GM12878 (cell line): ENCODE measurements around the gene MORF4L2. TPM values are rescaled to one million over a fixed set of nuclear protein-coding genes. Genes with fewer than 3 reads are reported as not detected.
A peak's percentile ranks its signal among the peaks of the same experiment; 100 is the strongest.

ENCODE experiments used
- ATAC-seq: fragments of 200-7000 bp; cut with Tn5 transposase; 3 replicates; pipeline ENCODE4 v1.9.1; 2020; ENCODE audit warnings: mild to moderate bottlenecking, moderate library complexity
- BruUV-seq: library from RNA; stranded (reverse); fragments of 400-500 nt; replicated peaks from 2 replicates; lab custom pipeline; 2021; lab: Mats Ljungman, UMichigan
- CTCF ChIA-PET: fragments of 300-600 bp; sonication (Branson Sonifier 250); formaldehyde crosslinking; extraction: SDS; loops from one replicate; lab custom pipeline; 2021; ENCODE audit warnings: inconsistent platforms; lab: Yijun Ruan, JAX
- POLR2A ChIA-PET: fragments of 350-600 bp; formaldehyde crosslinking; extraction: SDS; loops from one replicate; lab custom pipeline; 2021; ENCODE audit warnings: inconsistent platforms; lab: Charles Lee
- RAD21 ChIA-PET: fragments of 300-600 bp; sonication (Branson Sonifier 250); formaldehyde crosslinking; loops from one replicate; lab custom pipeline; 2023; ENCODE audit warnings: antibody characterized with exemption; ENCODE audit not compliant: unreplicated experiment; lab: Charles Lee
- SMC1A ChIA-PET: fragments of 300-600 bp; sonication (Branson Sonifier 250); formaldehyde crosslinking; loops from one replicate; lab custom pipeline; 2023; ENCODE audit not compliant: unreplicated experiment, uncharacterized antibody; lab: Charles Lee
- DNase-seq: peaks from one replicate; pipeline ENCODE4 v3.0.0-alpha.2; 2011; ENCODE audit warnings: low read depth, low spot score
- FAIRE-seq: peaks from 3 replicates; lab custom pipeline; 2011; peaks lifted over from hg19 to GRCh38; lab: Jason Lieb, UNC
- H2AFZ ChIP-seq: 2 replicates; pipeline ENCODE4 v1.6.0; 2011; ENCODE audit warnings: low read depth, low read length, control low read depth; ENCODE audit not compliant: control insufficient read depth
- H3K27ac ChIP-seq: 2 replicates; pipeline ENCODE4 v1.5.1; 2011; ENCODE audit warnings: control low read depth; ENCODE audit not compliant: control insufficient read depth, insufficient read depth
- H3K27me3 ChIP-seq, 2 experiments: replicated peaks in 1 of 2; 2 replicates each; pipeline versions ENCODE4 v1.6.0 to v1.6.1; 2011; ENCODE audit warnings: low read length in 1 of 2; ENCODE audit not compliant: control insufficient read depth in 2 of 2, insufficient read depth in 2 of 2
- H3K36me3 ChIP-seq, 2 experiments: 2 replicates each; pipeline ENCODE4 v1.5.1; 2011; ENCODE audit warnings: low read length in 1 of 2; ENCODE audit not compliant: control insufficient read depth in 2 of 2, insufficient read depth in 2 of 2
- H3K4me1 ChIP-seq: 2 replicates; pipeline ENCODE4 v1.6.1; 2011; ENCODE audit warnings: mild to moderate bottlenecking, low read length, moderate library complexity, mixed read lengths; ENCODE audit not compliant: control insufficient read depth, insufficient read depth
- H3K4me2 ChIP-seq: 2 replicates; pipeline ENCODE4 v1.6.0; 2011; ENCODE audit warnings: control low read depth; ENCODE audit not compliant: control insufficient read depth, insufficient read depth
- H3K4me3 ChIP-seq: fragments of 200-600 bp; sonication (generic); 2 replicates; pipeline ENCODE4 v1.5.1; 2016
- H3K79me2 ChIP-seq: 2 replicates; pipeline ENCODE4 v1.6.0; 2011; ENCODE audit warnings: low read length; ENCODE audit not compliant: control insufficient read depth, insufficient read depth
- H3K9ac ChIP-seq: 2 replicates; pipeline ENCODE4 v1.8.0; 2011; ENCODE audit warnings: low read length, control low read depth, mixed read lengths; ENCODE audit not compliant: control insufficient read depth, insufficient read depth
- H3K9me3 ChIP-seq: replicated peaks from 3 replicates; pipeline ENCODE4 v1.5.1; 2011; ENCODE audit warnings: mild to moderate bottlenecking, low read length; ENCODE audit not compliant: control insufficient read depth, insufficient read depth
- H4K20me1 ChIP-seq: 2 replicates; pipeline ENCODE4 v1.6.0; 2011; ENCODE audit not compliant: control insufficient read depth, insufficient read depth
- ASH2L ChIP-seq: fragments of 300-600, 200-600 bp; sonication (generic); IDR thresholded peaks from 2 replicates; pipeline ENCODE4 v1.6.1; 2017; ENCODE audit warnings: low read depth, mild to moderate bottlenecking, borderline replicate concordance
- BACH1 ChIP-seq: fragments of 450-650 bp; IDR thresholded peaks from 2 replicates; pipeline ENCODE4 v1.6.1; 2017; ENCODE audit warnings: mild to moderate bottlenecking, borderline replicate concordance
- EP300 ChIP-seq, 2 experiments: fragments of 150-350 bp in 1 of 2; IDR thresholded peaks; 2 replicates each; pipeline ENCODE4 v1.6.1; 2011 to 2012; ENCODE audit warnings: low read depth in 2 of 2, low read length in 2 of 2, borderline replicate concordance in 1 of 2, improper control_type of control experiment in 1 of 2, inconsistent platforms in 1 of 2; ENCODE audit not compliant: control insufficient read depth in 1 of 2
- HDAC2 ChIP-seq: fragments of 200-600 bp; sonication (generic); IDR thresholded peaks from 2 replicates; pipeline ENCODE4 v1.6.1; 2017
- HSF1 ChIP-seq: fragments of 150-350 bp; IDR thresholded peaks from 2 replicates; pipeline ENCODE4 v1.6.1; 2014; ENCODE audit warnings: mild to moderate bottlenecking, low read depth, low read length
- IKZF2 ChIP-seq, 2 experiments: fragments of 450-650 bp; IDR thresholded peaks; 2 replicates each; pipeline ENCODE4 v1.6.1; 2017; ENCODE audit warnings: mild to moderate bottlenecking in 2 of 2, moderate library complexity in 2 of 2
- MXI1 ChIP-seq: fragments of 150-350 bp; IDR thresholded peaks from 2 replicates; pipeline ENCODE4 v1.6.1; 2011; ENCODE audit warnings: low read depth, mild to moderate bottlenecking, inconsistent platforms, low read length, improper control_type of control experiment
- MYC ChIP-seq: IDR thresholded peaks from 2 replicates; pipeline ENCODE4 v1.6.1; 2011; ENCODE audit warnings: mild to moderate bottlenecking, low read length, moderate library complexity, inconsistent platforms; ENCODE audit not compliant: insufficient read depth, insufficient replicate concordance, insufficient read length, severe bottlenecking
- NFYA ChIP-seq: IDR thresholded peaks from 2 replicates; pipeline ENCODE4 v1.6.1; 2011; ENCODE audit warnings: low read depth, mild to moderate bottlenecking, low read length, improper control_type of control experiment, borderline replicate concordance
- POLR2AphosphoS2 ChIP-seq: IDR thresholded peaks from 2 replicates; pipeline ENCODE4 v1.6.1; 2011; ENCODE audit warnings: low read depth, mild to moderate bottlenecking, low read length, improper control_type of control experiment, moderate library complexity
- RB1 ChIP-seq: fragments of 450-650 bp; formaldehyde crosslinking; IDR thresholded peaks from 2 replicates; pipeline ENCODE4 v1.6.1; 2017; ENCODE audit warnings: mild to moderate bottlenecking, borderline replicate concordance
- SMC3 ChIP-seq: IDR thresholded peaks from 2 replicates; pipeline ENCODE4 v1.6.1; 2011; ENCODE audit warnings: low read length, improper control_type of control experiment, borderline replicate concordance
- TAF1 ChIP-seq: IDR thresholded peaks from 2 replicates; pipeline ENCODE4 v1.6.1; 2011; ENCODE audit warnings: mild to moderate bottlenecking, low read depth, low read length, borderline replicate concordance
- ZBED1 ChIP-seq: IDR thresholded peaks from 2 replicates; pipeline ENCODE4 v1.6.1; 2016; ENCODE audit warnings: borderline replicate concordance
- ZBTB4 ChIP-seq: fragments of 450-650 bp; formaldehyde crosslinking; IDR thresholded peaks from 2 replicates; pipeline ENCODE4 v1.4.0; 2022; ENCODE audit warnings: mild to moderate bottlenecking, moderate library complexity
- ZNF24 ChIP-seq: fragments of 450-650 bp; IDR thresholded peaks from 2 replicates; pipeline ENCODE4 v1.6.1; 2017; ENCODE audit warnings: antibody characterized with exemption, mild to moderate bottlenecking
- WGBS: methylation state at CpG from one replicate; pipeline ENCODE4 v1.1.6; 2016; ENCODE audit warnings: low lambda C conversion rate; ENCODE audit not compliant: insufficient replicate concordance, insufficient coverage; ENCODE audit errors: missing lambda C conversion rate; 5-methylcytosine and 5-hydroxymethylcytosine counted together
- in situ Hi-C: fragments of 300-500 bp; cut with MboI; formaldehyde crosslinking; loops from 9 replicates; pipeline ENCODE4 v1.14.3; 2018; ENCODE audit warnings: mixed read lengths
- intact Hi-C: fragments of 100-400 bp; cut with micrococcal nuclease; formaldehyde crosslinking; loops from one replicate; pipeline ENCODE4 v1.14.2; 2022; ENCODE audit not compliant: unreplicated experiment
- polyA plus RNA-seq, 11 experiments: library from polyadenylated mRNA; depleted of rRNA in 4 of 11; unstranded in 6 of 11; stranded (reverse) in 5 of 11; fragments of >200 nt; fragmentation: Nextera tagmentation in 4 of 11; fragmentation: Illumina TruSeq in 1 of 11; extraction: Ambion mirVana in 4 of 11; extraction: Trizol in 1 of 11; gene quantifications; 1 replicate in 1 of 11; 2 replicates in 10 of 11; pipeline versions ENCODE4 v1.2.1 to v1.2.3, GENCODE V29; 2011 to 2016; ENCODE audit warnings: inconsistent platforms in 2 of 11, missing spikeins in 2 of 11, low read depth in 1 of 11
- total RNA-seq, 4 experiments: library from RNA; depleted of rRNA in 3 of 4; stranded (reverse); fragments of >200 nt in 3 of 4; fragmentation: Illumina TruSeq in 1 of 4; extraction: Trizol in 1 of 4; gene quantifications; 2 replicates each; pipeline versions ENCODE4 v1.2.1 to v1.2.3, GENCODE V29; 2013 to 2021

The MORF4L2 gene
- total and polyA plus RNA-seq, 10 of the 15 experiments (the other 5 are each of a cell fraction or from before 2014, with no cell fraction given) = 118 to 311 (median 199) TPM

- TF ChIP-seq ASH2L (no peak), MXI1 (no peak), ZBED1 (no peak), IKZF2 (IDR thresholded peaks at IDR 0.05) (no peak), BACH1 (no peak), RB1 (no peak), ZBTB4 (no peak), HDAC2 (no peak)
Measured at GRCh38 chrX:103691059-103691458, 4.6 kb upstream of the MORF4L2 start (continued).

GRCh38 chrX:103688946-103689345 is 2.4 kb upstream of the MORF4L2 start:
- Histone ChIP-seq H4K20me1 (no peaks in the 10 kb centered on the region), H3K9me3 (no peaks in the 10 kb centered on the region; the same call in 2 of the 3 replicates), H2AFZ (no peak overlapping the region), H3K36me3 (no peaks in the 10 kb centered on the region), H3K79me2 (peaks cover 24% of the 10 kb centered on the region), H3K27ac (no peak overlapping the region), H3K27me3 (no peaks in the 10 kb centered on the region), H3K9ac (no peak overlapping the region), H3K4me2 (no peak overlapping the region), H3K4me1 (no peaks in the 10 kb centered on the region), H3K4me3 (no peak overlapping the region)
- BruUV-seq = no TSS peak
- in situ Hi-C loops (loop anchor here (10.0 kb wide), 1 partner anchor 466 kb away; the partner anchor contains the start of gene SLC25A53), intact Hi-C loops (loop anchor here (1.0 to 5.0 kb wide), 2 partner anchors 128 to 423 kb away; partner anchors contain the start of gene ZCCHC18)
- FAIRE-seq (no peak), ATAC-seq (peak; percentile 7), DNase-seq (no peak)
- SMC1A ChIA-PET = interaction anchor here (1.0 kb wide), 1 partner anchor 156 kb away, joined by 5 read pairs; no protein-coding TSS in a partner anchor
- CTCF ChIA-PET = interaction anchor here (1.7 kb wide), 1 partner anchor 13 kb away, joined by 9 read pairs; no protein-coding TSS in a partner anchor
- RAD21 ChIA-PET = no interaction called here
- WGBS = 18% methylated on average over 4 of the region's 4 CpGs
- POLR2A ChIA-PET = no interaction called here
- TF ChIP-seq HSF1 (no peak), MYC (no peak), ZNF24 (no peak), POLR2AphosphoS2 (no peak), NFYA (no peak), MXI1 (no peak), TAF1 (no peak), EP300 (IDR thresholded peaks at IDR 0.05; ENCODE audit: borderline replicate concordance in 1 of 2, control insufficient read depth in 1 of 2, low read depth in 2 of 2, low read length in 2 of 2) (no peak), SMC3 (peak; percentile 32; the same call in 1 of the 2 replicates)
